ENCODE measurements around the gene HSF4. TPM values are rescaled to one million over a fixed set of nuclear protein-coding genes. Genes with fewer than 3 reads are reported as not detected.

HSF4 gene
- total and polyA plus RNA-seq, 5 experiments from 2014 or later = 9.7 to 14.8 TPM; not detected in 3

GRCh38 chr16:67170949-67171649 is 6.6 kb downstream of the HSF4 start:
- Mint-ChIP-seq H3K36me3 (peaks cover 0 to 9% (median 0%) of the 10 kb centered on the region in 3 donors), H3K27ac (peak overlapping the region in 2 of 10 donors; percentile 27 to 56), H3K4me1 (peaks cover 18 to 39% (median 26%) of the 10 kb centered on the region in 4 donors), H3K4me3 (peak overlapping the region in 9 of 10 donors; percentile 0 to 47 (median 28)), H3K27me3 (peaks cover 32 to 88% (median 53%) of the 10 kb centered on the region in 5 donors), H3K9me3 (no peaks in the 10 kb centered on the region)
- DNase-seq = no peak
- POLR2A ChIA-PET = interaction anchor here (3.1 kb wide), 1 partner anchor 11 kb away, joined by 20 read pairs; the partner anchor contains the start of genes FBXL8 and TRADD
- ATAC-seq = no peak

DNA sequence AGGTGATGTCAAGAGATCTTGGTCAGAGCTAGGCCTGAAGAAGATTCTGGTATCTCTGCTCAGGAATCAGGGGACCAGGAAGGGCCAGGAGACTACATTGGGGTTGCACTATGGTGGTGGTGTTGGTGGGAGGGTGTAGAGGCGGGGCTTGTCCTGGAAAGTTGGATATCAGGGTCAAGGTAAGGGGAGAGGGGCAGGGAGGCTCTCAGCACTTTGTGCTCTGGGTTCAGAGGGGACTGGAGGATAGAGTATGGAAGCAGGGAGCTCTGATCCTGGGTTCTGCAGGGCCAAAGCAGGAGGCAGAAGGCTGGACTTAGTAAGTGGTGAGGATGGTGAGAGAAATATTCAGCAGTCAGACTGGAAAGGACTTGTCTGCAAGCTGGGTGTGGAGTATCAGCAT is 8.8 kb downstream of the HSF4 start:
- H3K9me3 Mint-ChIP-seq = no peaks in the 10 kb centered on the region
- peaks cover 18 to 45% (median 34%) of the 10 kb centered on the region in 4 donors for H3K4me1 Mint-ChIP-seq

DNA sequence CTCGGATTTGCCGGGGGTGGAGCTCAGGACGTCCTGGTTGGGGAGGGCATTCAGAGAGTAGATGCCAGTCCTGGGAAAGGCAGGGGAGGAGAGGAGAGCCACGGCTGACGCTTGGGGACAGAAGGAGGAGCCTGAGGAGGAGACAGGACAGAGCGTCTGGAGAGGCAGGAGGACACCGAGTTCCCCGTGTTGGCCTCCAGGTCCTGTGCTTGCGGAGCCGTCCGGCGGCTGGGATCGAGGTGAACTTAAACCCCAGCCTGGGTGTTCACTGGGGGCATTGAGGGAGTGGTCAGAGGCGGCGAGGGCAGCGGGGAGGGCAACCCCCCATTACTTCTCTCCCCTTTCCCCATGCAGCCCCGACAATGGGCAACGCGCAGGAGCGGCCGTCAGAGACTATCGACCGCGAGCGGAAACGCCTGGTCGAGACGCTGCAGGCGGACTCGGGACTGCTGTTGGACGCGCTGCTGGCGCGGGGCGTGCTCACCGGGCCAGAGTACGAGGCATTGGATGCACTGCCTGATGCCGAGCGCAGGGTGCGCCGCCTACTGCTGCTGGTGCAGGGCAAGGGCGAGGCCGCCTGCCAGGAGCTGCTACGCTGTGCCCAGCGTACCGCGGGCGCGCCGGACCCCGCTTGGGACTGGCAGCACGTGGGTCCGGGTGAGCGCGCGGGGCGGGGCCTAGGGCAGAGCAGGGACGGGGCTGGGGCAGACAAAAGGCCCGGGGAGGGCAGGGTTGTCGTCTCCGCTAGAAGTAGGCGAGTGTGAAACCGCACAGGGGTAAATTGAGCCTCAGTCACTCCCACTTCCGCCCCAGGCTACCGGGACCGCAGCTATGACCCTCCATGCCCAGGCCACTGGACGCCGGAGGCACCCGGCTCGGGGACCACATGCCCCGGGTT is 9.5 kb downstream of the HSF4 start:
- peak in 9 of 10 donors; percentile 41 to 76 (median 50) for DNase-seq
- ATAC-seq = peak; percentile 79 to 87
- peaks cover 38 to 86% (median 49%) of the 10 kb centered on the region in 5 donors for H3K27me3 Mint-ChIP-seq
- POLR2A ChIA-PET = interaction anchor here (0.9 to 1.4 kb wide), 4 partner anchors 11 to 305 kb away, joined by 3 to 6 read pairs (median 4); no protein-coding TSS in a partner anchor
- peak overlapping the region; percentile 72 to 97 (median 88) for H3K4me3 Mint-ChIP-seq
- no peaks in the 10 kb centered on the region for H3K9me3 Mint-ChIP-seq
- peaks cover 21 to 50% (median 40%) of the 10 kb centered on the region in 4 donors for H3K4me1 Mint-ChIP-seq
- peak overlapping the region in 3 of 10 donors; percentile 53 to 62 (median 60) for H3K27ac Mint-ChIP-seq
- H3K36me3 Mint-ChIP-seq = peaks cover 0 to 3% (median 0%) of the 10 kb centered on the region in 3 donors

More for the DNA sequence above, 8.8 kb downstream of the HSF4 start:
- POLR2A ChIA-PET = interaction anchor here (0.6 to 1.2 kb wide), 3 partner anchors 19 to 730 kb away, joined by 3 to 8 read pairs (median 6); no protein-coding TSS in a partner anchor
- Mint-ChIP-seq H3K36me3 (peaks cover 0 to 3% (median 0%) of the 10 kb centered on the region in 3 donors), H3K27me3 (peaks cover 36 to 86% (median 50%) of the 10 kb centered on the region in 5 donors), H3K27ac (peak overlapping the region in 2 of 10 donors; percentile 50 to 60), H3K4me3 (peak overlapping the region; percentile 72 to 97 (median 88))
- no peak for DNase-seq
- no peak for ATAC-seq

- Mint-ChIP-seq H3K27me3 (peaks cover 38 to 84% (median 47%) of the 10 kb centered on the region in 5 donors), H3K9me3 (no peaks in the 10 kb centered on the region), H3K4me3 (peak overlapping the region in 5 of 10 donors; percentile 28 to 90 (median 28)), H3K36me3 (peaks cover 0 to 3% (median 0%) of the 10 kb centered on the region in 3 donors), H3K27ac (no peak overlapping the region), H3K4me1 (peaks cover 19 to 46% (median 37%) of the 10 kb centered on the region in 4 donors)
- DNase-seq (no peak), ATAC-seq (no peak)
- POLR2A ChIA-PET = interaction anchor here (0.9 to 1.4 kb wide), 4 partner anchors 10 to 305 kb away, joined by 3 to 4 read pairs (median 3); partner anchors contain the start of gene HSF4
These were observed 10.2 kb downstream of the HSF4 start for GRCh38 chr16:67174706-67175231.

DNA sequence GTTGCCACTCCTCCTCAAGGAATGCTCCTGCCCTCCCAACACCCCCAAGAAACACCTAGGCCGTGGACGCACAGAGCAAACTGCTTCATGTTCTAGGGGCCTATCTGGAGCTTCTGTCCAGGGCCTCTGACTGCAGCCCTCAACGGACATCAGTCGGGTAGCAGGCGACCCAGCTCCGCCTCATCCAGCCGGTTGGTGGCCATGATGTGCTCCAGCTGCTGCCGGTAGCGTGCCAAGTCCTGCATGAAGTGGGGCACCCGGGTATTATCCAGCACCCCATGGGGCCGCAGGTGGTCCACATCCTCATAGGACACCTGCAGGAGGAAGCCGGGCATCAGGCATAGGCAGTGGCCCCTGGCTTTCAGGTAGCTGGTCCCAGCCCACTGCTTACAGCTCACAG is 12.1 kb downstream of the HSF4 start:
- H3K27ac Mint-ChIP-seq = no peak overlapping the region
- DNase-seq = no peak
- peaks cover 0 to 3% (median 0%) of the 10 kb centered on the region in 3 donors for H3K36me3 Mint-ChIP-seq
- peaks cover 27 to 67% (median 34%) of the 10 kb centered on the region in 5 donors for H3K27me3 Mint-ChIP-seq
- no peak for ATAC-seq
- peaks cover 11 to 33% (median 29%) of the 10 kb centered on the region in 4 donors for H3K4me1 Mint-ChIP-seq
- H3K9me3 Mint-ChIP-seq = no peaks in the 10 kb centered on the region
- peak overlapping the region in 2 of 10 donors; percentile 35 to 64 for H3K4me3 Mint-ChIP-seq
- POLR2A ChIA-PET = no interaction called here

DNA sequence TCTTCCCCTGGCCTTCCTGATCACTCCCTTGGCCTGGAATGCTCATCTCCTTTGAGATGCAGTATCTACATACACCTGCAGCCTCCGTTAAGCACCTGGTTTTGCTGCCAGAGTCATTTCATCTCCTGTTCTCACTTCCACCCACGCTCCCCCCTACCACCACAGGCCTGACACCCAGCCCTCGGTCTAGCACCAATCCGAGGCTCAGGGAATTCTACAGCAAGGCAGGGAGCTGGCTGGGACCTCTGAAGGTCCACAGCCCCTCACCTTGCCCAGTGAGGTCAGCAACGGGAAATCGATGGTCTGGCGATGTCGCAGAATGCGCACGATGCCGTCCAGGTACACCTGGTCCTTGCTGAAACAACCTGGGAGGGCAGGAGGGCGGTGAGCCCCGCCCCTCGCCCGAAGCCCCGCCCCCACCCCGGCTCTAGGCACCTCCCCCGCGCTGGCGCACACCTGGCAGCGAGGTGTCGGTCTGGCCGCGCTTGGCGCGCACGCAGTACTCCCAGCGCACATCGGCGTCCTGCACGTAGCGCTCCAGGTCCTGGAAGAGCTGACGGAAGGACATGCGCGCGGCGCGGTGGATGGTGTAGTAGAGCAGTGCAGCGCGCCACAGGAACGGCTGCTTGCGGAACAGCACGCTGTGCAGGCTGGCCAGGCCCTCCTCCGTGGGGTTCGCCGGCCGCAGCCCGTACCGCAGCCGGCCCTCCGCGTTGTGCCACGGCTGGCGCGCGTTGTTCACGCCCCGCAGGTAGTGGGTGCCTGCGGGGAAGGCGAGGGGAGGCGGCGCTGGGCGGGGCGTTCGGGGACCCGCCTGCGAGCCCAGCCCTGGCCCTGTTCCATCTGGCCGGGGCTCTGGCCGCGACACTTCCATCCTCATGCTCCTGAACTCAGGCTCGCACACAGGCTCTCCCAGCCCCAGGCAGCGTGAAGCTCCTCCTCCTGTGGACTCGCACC is 13.5 kb downstream of the HSF4 start:
- Mint-ChIP-seq H3K27ac (peak overlapping the region in 1 of 10 donors; percentile 33), H3K4me1 (peaks cover 11 to 31% (median 27%) of the 10 kb centered on the region in 4 donors)

DNA sequence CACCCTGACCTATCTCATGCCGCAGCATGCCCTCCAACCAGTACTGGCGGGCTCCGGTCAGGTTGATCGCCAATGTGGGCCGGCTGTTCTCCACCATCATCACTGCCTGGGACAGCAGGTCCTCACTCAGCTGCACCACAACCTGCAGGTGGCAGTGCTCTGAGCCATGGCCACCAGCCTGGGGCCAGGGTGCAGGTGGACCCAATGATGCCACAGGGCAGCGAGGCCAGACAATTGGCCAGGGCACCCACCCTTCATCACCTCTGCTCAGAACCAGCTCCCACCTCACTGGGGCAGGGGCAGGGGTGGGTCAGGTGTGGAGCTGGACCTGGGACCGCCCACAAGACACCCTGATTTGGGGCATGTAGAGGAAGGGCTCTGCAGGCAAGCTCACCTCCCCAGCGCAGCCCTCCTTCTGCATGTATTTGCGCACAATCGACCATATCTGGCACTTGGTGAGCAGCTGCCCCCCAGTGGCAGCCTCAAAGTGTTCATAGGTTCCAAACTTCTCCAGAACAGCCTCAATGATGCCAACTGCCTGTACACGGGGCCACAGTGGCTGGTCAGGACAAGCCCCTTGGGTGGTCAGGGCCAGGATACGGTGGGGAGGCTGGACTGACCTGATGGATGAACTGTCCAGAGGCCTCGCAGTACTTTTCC is 15.0 kb downstream of the HSF4 start:
- Mint-ChIP-seq H3K9me3 (no peaks in the 10 kb centered on the region), H3K36me3 (no peaks in the 10 kb centered on the region), H3K4me3 (peak overlapping the region in 2 of 10 donors; percentile 11 to 14), H3K27ac (no peak overlapping the region), H3K4me1 (peaks cover 3 to 19% (median 14%) of the 10 kb centered on the region in 4 donors), H3K27me3 (peaks cover 15 to 45% (median 22%) of the 10 kb centered on the region in 5 donors)
- DNase-seq = no peak
- no peak for ATAC-seq
- POLR2A ChIA-PET = no interaction called here

More for the DNA sequence above, 13.5 kb downstream of the HSF4 start:
- no peaks in the 10 kb centered on the region for H3K9me3 Mint-ChIP-seq
- peaks cover 0 to 3% (median 0%) of the 10 kb centered on the region in 3 donors for H3K36me3 Mint-ChIP-seq
- H3K27me3 Mint-ChIP-seq = peaks cover 23 to 56% (median 29%) of the 10 kb centered on the region in 5 donors
- ATAC-seq (peak; percentile 48 to 74), DNase-seq (peak in 7 of 10 donors; percentile 28 to 50 (median 40))
- H3K4me3 Mint-ChIP-seq = peak overlapping the region; percentile 29 to 74 (median 64)
- POLR2A ChIA-PET = no interaction called here

- H3K27me3 Mint-ChIP-seq = peaks cover 15 to 42% (median 22%) of the 10 kb centered on the region in 5 donors
- POLR2A ChIA-PET = no interaction called here
These were observed 15.6 kb downstream of the HSF4 start for GRCh38 chr16:67180166-67180565.

DNA sequence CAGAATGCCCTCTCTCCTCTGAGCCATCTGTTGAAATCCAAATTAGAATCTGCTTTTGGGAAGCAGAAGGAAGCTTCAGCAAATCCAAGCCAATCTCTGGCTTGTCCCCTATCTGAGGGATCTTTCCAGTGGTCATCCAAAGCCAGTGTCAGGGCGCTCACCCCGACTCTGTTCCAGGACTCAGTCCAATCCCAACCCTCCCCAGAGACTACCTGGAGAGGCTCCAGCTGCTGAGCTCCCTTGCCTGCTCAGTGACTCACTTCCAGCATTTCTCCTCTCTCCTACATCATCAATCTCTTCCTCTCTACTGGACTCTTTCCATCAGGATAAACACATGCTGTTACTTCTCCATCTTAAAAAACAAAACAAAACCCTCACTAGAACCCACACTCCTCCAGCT is 16.8 kb downstream of the HSF4 start:
- Mint-ChIP-seq H3K36me3 (no peaks in the 10 kb centered on the region), H3K4me1 (peaks cover 11 to 25% (median 23%) of the 10 kb centered on the region in 4 donors), H3K9me3 (no peaks in the 10 kb centered on the region), H3K4me3 (no peak overlapping the region), H3K27ac (no peak overlapping the region), H3K27me3 (peaks cover 13 to 31% (median 21%) of the 10 kb centered on the region in 5 donors)
- DNase-seq = no peak
- POLR2A ChIA-PET = no interaction called here
- ATAC-seq = no peak

More at GRCh38 chr16:67180166-67180565, 15.6 kb downstream of the HSF4 start:
- H3K27ac Mint-ChIP-seq = no peak overlapping the region
- H3K9me3 Mint-ChIP-seq = no peaks in the 10 kb centered on the region
- ATAC-seq = no peak
- H3K4me3 Mint-ChIP-seq = no peak overlapping the region
- no peak for DNase-seq
- H3K4me1 Mint-ChIP-seq = peaks cover 5 to 20% (median 19%) of the 10 kb centered on the region in 4 donors
- no peaks in the 10 kb centered on the region for H3K36me3 Mint-ChIP-seq

DNA sequence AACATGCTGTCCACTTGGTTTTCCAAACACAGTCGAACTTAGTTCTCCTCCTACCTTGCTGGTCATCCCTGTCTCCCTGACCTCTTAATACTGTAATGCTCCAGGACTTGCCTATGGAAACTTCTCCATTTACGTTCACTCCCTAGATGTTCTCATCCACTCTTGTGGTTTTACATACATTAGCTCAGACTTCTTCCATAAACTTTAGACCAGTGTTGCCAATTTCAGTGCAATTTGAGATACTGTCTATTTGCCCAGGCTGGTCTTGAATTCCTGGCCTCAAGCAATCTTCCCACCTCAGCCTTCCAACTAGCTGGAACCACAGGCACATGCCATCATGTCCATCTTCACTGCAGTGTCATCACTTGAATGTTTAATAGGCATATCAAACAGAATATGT is 17.7 kb downstream of the HSF4 start:
- DNase-seq = no peak
- Mint-ChIP-seq H3K4me1 (peaks cover 11 to 25% (median 22%) of the 10 kb centered on the region in 4 donors), H3K9me3 (no peaks in the 10 kb centered on the region), H3K27ac (no peak overlapping the region), H3K4me3 (no peak overlapping the region), H3K36me3 (no peaks in the 10 kb centered on the region), H3K27me3 (peaks cover 9 to 23% (median 17%) of the 10 kb centered on the region in 5 donors)
- ATAC-seq = no peak
- POLR2A ChIA-PET = interaction anchor here (1.3 kb wide), 1 partner anchor 10 kb away, joined by 3 read pairs; the partner anchor contains the start of gene E2F4

DNA sequence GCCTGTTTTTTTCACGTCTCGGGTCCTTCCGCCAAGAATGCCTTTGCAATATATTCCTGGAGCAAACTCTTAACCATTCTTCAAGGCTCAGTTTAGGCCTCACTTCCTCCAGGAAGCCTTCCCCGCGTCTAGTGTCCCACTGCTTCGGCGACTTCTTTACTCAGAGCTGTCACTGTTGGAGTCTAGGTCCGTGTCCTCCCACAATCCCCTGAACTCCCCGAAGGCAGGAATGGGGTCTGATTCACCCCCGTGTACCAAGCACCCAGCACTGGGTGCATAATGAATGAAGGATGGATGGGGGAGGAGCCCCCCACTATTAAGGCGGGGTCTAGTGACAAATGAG is 18.7 kb downstream of the HSF4 start:
- POLR2A ChIA-PET = interaction anchor here (1.3 to 2.5 kb wide), 2 partner anchors 9 to 23 kb away, joined by 3 to 15 read pairs; partner anchors contain the start of genes E2F4, FBXL8 and TRADD
- no peaks in the 10 kb centered on the region for H3K36me3 Mint-ChIP-seq
- ATAC-seq (no peak), DNase-seq (no peak)
- H3K9me3 Mint-ChIP-seq = no peaks in the 10 kb centered on the region
- no peak overlapping the region for H3K27ac Mint-ChIP-seq
- peaks cover 5 to 16% (median 12%) of the 10 kb centered on the region in 5 donors for H3K27me3 Mint-ChIP-seq
- peaks cover 11 to 20% (median 16%) of the 10 kb centered on the region in 4 donors for H3K4me1 Mint-ChIP-seq
- no peak overlapping the region for H3K4me3 Mint-ChIP-seq
